GM12892 (cell line): Measurements from ENCODE around the gene PCP4L1. TPM values are rescaled to one million over a fixed set of nuclear protein-coding genes. Genes with fewer than 3 reads are reported as not detected.

Experiments used
- DNase-seq: peaks from one replicate; pipeline ENCODE4 v3.0.0; 2011; ENCODE audit not compliant: insufficient read length
- FAIRE-seq: peaks from 2 replicates; lab custom pipeline; 2011; peaks lifted over from hg19 to GRCh38; lab: Jason Lieb, UNC
- POLR2A ChIP-seq: IDR thresholded peaks from 2 replicates; pipeline ENCODE4 v1.6.1; 2011; ENCODE audit warnings: low read depth, low read length, control low read depth
- POLR2AphosphoS5 ChIP-seq: IDR thresholded peaks from 2 replicates; pipeline ENCODE4 v1.6.1; 2011; ENCODE audit warnings: low read depth, low read length, control low read depth
- TAF1 ChIP-seq: IDR thresholded peaks from 2 replicates; pipeline ENCODE4 v1.6.1; 2011; ENCODE audit warnings: low read depth, mild to moderate bottlenecking, control low read depth, low read length, borderline replicate concordance
- polyA plus RNA-seq: library from polyadenylated mRNA; unstranded; fragments of >200 nt; gene quantifications from one replicate; pipeline ENCODE4 v1.2.1, GENCODE V29; 2012; ENCODE audit warnings: missing spikeins, inconsistent platforms; ENCODE audit not compliant: missing spikeins

Gene PCP4L1
- polyA plus RNA-seq: 0.91 TPM

GRCh38 chr1:161258439-161259344 is at the start of gene PCP4L1:
TSS of gene PCP4L1 (plus strand) at chr1:161258745. CDS start at chr1:161258975, 230 bp downstream.
- DNase-seq (peak; percentile 39), FAIRE-seq (no peak)
- no peak for TF ChIP-seq POLR2A

- FAIRE-seq (peak; percentile 77), DNase-seq (peak; percentile 55)
These were observed 48.6 kb upstream of the PCP4L1 start for GRCh38 chr1:161209790-161210409.

DNA sequence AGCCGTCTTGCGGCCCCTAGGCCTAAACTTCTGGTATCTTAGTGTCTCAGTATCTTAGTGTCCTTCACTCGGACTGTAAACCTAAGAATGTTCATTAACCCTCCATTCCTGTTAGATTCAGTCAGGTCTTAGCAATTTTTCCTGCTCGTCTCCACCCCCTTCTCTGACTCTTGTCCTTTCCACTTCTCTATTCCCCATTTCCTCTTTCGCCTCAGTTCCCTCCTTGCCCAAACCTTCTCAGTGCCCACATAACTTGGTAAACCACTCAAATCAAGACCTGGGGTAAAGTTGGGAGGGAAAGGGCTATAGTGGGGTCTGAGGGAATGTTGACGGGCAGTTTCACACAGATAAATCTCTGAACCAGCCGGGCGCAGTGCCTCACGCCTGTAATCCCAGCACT is 44.2 kb upstream of the PCP4L1 start:
- no peak for TF ChIP-seq POLR2AphosphoS5
- TF ChIP-seq TAF1: no peak
- TF ChIP-seq POLR2A: no peak
- no peak for FAIRE-seq
- DNase-seq: no peak

More at GRCh38 chr1:161209790-161210409, 48.6 kb upstream of the PCP4L1 start:
- no peak for TF ChIP-seq TAF1
- TF ChIP-seq POLR2AphosphoS5: no peak
- TF ChIP-seq POLR2A: no peak

GRCh38 chr1:161215076-161215475 is 43.5 kb upstream of the PCP4L1 start, which contains the start of gene FCER1G:
TSS of gene FCER1G (plus strand) at chr1:161215295. CDS start at chr1:161215322, 27 bp downstream.
- TF ChIP-seq POLR2A: 0 out of 2 replicates have a peak, but pooled peaks have one; percentile 23
- TF ChIP-seq POLR2AphosphoS5: no peak
- DNase-seq (no peak), FAIRE-seq (no peak)

DNA sequence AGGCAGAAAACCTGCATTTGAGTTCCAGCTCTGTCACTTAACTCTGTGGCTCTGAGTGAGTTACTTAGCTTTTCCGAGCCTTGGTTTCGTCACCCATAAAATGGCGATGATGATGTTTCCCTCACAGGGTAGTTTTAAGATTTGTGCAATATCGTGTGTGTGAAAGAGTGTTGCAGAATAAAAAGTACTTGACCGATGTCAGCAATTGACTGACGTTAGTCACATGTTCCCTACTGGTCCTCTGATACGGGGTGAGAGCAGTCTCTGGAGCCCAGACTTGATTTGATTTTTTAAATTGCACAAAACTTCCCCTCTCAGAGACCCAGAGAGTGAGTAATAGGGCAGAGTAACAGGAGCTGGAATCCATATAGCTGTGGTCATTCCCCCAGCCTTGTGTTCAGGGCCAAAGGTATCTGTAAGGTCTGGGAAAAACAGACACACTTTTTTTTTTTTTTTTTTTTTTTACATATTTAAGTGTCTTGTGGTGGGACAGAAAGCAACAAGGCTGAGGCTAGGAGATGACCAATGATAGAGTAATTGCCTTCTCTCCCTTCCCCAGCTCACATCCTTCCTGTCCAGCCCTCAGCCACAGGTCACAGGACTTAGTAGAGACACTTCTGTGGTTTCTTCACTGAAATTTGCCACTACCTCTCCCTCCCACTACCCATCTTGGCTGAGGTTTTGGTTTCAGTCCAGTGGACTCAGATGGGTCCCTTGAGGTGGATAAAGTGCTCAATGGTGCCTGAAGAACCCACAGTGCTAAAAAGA is 41.4 kb upstream of the PCP4L1 start:
- DNase-seq (no peak), FAIRE-seq (peak; percentile 78)
- TF ChIP-seq POLR2AphosphoS5 (no peak), TAF1 (no peak), POLR2A (no peak)

- DNase-seq: no peak
- no peak for FAIRE-seq
- TF ChIP-seq POLR2AphosphoS5 (no peak), POLR2A (no peak), TAF1 (no peak)
These were observed 40.7 kb upstream of the PCP4L1 start for GRCh38 chr1:161217831-161218230.

GRCh38 chr1:161218301-161219077 is 40.1 kb upstream of the PCP4L1 start:
- TF ChIP-seq POLR2A: no peak
- TF ChIP-seq TAF1: no peak
- no peak for TF ChIP-seq POLR2AphosphoS5
- FAIRE-seq (no peak), DNase-seq (no peak)

GRCh38 chr1:161219078-161219892 is 39.3 kb upstream of the PCP4L1 start:
- DNase-seq (no peak), FAIRE-seq (no peak)
- TF ChIP-seq TAF1 (no peak), POLR2AphosphoS5 (no peak), POLR2A (no peak)

DNA sequence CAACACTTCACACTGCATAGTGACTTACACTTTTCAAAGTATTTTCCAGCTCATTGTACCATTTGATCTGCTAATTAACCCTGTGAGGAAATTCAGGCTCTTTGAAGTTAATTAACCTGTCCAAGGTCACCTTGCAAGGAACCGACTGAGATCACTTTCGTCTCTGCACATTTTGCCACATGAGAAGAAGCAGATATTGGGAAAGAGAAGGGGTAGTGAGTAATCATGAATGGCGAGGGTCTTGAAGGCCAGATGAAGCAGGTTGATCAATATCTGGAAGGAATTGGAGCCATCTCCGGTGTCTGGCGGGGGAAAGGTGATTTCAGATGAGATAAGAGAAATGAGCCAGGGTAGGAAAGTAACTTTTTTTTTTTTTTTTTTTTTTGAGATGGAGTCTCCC is 38.5 kb upstream of the PCP4L1 start:
- no peak for DNase-seq

More for the DNA sequence above, 38.5 kb upstream of the PCP4L1 start:
- FAIRE-seq: no peak
- TF ChIP-seq TAF1: no peak
- no peak for TF ChIP-seq POLR2A
- no peak for TF ChIP-seq POLR2AphosphoS5
